ENCODE data around the gene CACNA2D4. TPM values are rescaled to one million over a fixed set of nuclear protein-coding genes. Genes with fewer than 3 reads are reported as not detected.
A peak's percentile ranks its signal among the peaks of the same experiment; 100 is the strongest.

Gene CACNA2D4
- total and polyA plus RNA-seq, 11 donors, result 0.10 to 9.0 (median 1.2) TPM

GRCh38 chr12:1807087-1807860, 111.2 kb downstream of the CACNA2D4 start:
- Histone ChIP-seq H3K36me3 (no peaks in the 10 kb centered on the region), H3K4me1 (peaks cover 0 to 50% (median 16%) of the 10 kb centered on the region in 12 donors), H3K27me3 (no peaks in the 10 kb centered on the region), H3K9me3 (no peaks in the 10 kb centered on the region), H3K27ac (no peak overlapping the region), H3K4me3 (no peak overlapping the region)
- intact Hi-C loops (cut with DNase I), result loop anchor here in 4 of 10 donors (5.0 to 10.0 kb wide), 4 partner anchors 110 to 468 kb away; partner anchors contain the start of gene CACNA2D4 (in 1 of the 4)
- 90 to 92% (median 91%) methylated on average over 14 to 15 of the region's 15 CpGs for WGBS, 4 donors
- ATAC-seq (no peak), DNase-seq (peak in 3 of 5 donors; percentile 23 to 38 (median 23))
- no peak for TF ChIP-seq CTCF (IDR thresholded peaks at IDR 0.05)

- TF ChIP-seq POLR2A (IDR thresholded peaks at IDR 0.05) (no peak), CTCF (IDR thresholded peaks at IDR 0.05) (no peak)
- 56 to 65% (median 59%) methylated on average over 6 to 7 of the region's 7 CpGs for WGBS, 4 donors
- intact Hi-C loops (cut with DNase I), result loop anchor here in 4 of 10 donors (5.0 to 10.0 kb wide), 4 partner anchors 111 to 468 kb away; partner anchors contain the start of gene CACNA2D4 (in 1 of the 4)
- ATAC-seq (peak; percentile 37 to 60 (median 49)), DNase-seq (peak in 3 of 5 donors; percentile 48 to 70 (median 56))
- Histone ChIP-seq H3K4me1 (peaks cover 0 to 42% (median 16%) of the 10 kb centered on the region in 12 donors), H3K36me3 (no peaks in the 10 kb centered on the region), H3K27me3 (no peaks in the 10 kb centered on the region), H3K9me3 (no peaks in the 10 kb centered on the region), H3K27ac (peak overlapping the region in 3 of 12 donors; percentile 27 to 67 (median 54)), H3K4me3 (no peak overlapping the region)
These were observed 112.0 kb downstream of the CACNA2D4 start for GRCh38 chr12:1806301-1807086.

GRCh38 chr12:1805441-1806081, 112.9 kb downstream of the CACNA2D4 start:
- DNase-seq (peak in 3 of 5 donors; percentile 60 to 69 (median 66)), ATAC-seq (peak; percentile 16 to 63 (median 44))
- intact Hi-C loops (cut with DNase I), result loop anchor here in 4 of 10 donors (5.0 to 10.0 kb wide), 4 partner anchors 112 to 469 kb away; partner anchors contain the start of gene CACNA2D4 (in 1 of the 4)
- Histone ChIP-seq H3K36me3 (no peaks in the 10 kb centered on the region), H3K4me3 (no peak overlapping the region), H3K4me1 (peaks cover 0 to 33% (median 16%) of the 10 kb centered on the region in 12 donors), H3K9me3 (no peaks in the 10 kb centered on the region), H3K27me3 (no peaks in the 10 kb centered on the region), H3K27ac (peak overlapping the region in 7 of 12 donors; percentile 8 to 73 (median 54))
- TF ChIP-seq CTCF (IDR thresholded peaks at IDR 0.05) (no peak), POLR2A (IDR thresholded peaks at IDR 0.05) (no peak)
- WGBS, 4 donors, result 51 to 75% (median 70%) methylated on average over 12 to 16 of the region's 16 CpGs

All from heart left ventricle (tissue), 16 donors.